ENCODE results near the gene ZNF81.

- TF ChIP-seq GABPB1 (CRISPR knock-in tag; IDR thresholded peaks at IDR 0.05) (no peak), IRF2 (CRISPR knock-in tag; IDR thresholded peaks at IDR 0.05) (no peak)
- TF ChIP-seq, protein P1, sequence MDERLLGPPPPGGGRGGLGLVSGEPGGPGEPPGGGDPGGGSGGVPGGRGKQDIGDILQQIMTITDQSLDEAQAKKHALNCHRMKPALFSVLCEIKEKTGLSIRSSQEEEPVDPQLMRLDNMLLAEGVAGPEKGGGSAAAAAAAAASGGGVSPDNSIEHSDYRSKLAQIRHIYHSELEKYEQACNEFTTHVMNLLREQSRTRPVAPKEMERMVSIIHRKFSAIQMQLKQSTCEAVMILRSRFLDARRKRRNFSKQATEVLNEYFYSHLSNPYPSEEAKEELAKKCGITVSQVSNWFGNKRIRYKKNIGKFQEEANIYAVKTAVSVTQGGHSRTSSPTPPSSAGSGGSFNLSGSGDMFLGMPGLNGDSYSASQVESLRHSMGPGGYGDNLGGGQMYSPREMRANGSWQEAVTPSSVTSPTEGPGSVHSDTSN (CRISPR knock-in tag; IDR thresholded peaks at IDR 0.05), result no peak
- TF ChIP-seq, protein P2, sequence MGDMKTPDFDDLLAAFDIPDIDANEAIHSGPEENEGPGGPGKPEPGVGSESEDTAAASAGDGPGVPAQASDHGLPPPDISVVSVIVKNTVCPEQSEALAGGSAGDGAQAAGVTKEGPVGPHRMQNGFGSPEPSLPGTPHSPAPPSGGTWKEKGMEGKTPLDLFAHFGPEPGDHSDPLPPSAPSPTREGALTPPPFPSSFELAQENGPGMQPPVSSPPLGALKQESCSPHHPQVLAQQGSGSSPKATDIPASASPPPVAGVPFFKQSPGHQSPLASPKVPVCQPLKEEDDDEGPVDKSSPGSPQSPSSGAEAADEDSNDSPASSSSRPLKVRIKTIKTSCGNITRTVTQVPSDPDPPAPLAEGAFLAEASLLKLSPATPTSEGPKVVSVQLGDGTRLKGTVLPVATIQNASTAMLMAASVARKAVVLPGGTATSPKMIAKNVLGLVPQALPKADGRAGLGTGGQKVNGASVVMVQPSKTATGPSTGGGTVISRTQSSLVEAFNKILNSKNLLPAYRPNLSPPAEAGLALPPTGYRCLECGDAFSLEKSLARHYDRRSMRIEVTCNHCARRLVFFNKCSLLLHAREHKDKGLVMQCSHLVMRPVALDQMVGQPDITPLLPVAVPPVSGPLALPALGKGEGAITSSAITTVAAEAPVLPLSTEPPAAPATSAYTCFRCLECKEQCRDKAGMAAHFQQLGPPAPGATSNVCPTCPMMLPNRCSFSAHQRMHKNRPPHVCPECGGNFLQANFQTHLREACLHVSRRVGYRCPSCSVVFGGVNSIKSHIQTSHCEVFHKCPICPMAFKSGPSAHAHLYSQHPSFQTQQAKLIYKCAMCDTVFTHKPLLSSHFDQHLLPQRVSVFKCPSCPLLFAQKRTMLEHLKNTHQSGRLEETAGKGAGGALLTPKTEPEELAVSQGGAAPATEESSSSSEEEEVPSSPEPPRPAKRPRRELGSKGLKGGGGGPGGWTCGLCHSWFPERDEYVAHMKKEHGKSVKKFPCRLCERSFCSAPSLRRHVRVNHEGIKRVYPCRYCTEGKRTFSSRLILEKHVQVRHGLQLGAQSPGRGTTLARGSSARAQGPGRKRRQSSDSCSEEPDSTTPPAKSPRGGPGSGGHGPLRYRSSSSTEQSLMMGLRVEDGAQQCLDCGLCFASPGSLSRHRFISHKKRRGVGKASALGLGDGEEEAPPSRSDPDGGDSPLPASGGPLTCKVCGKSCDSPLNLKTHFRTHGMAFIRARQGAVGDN (CRISPR knock-in tag; IDR thresholded peaks at IDR 0.05), result no peak
Measured at GRCh38 chrX:47854474-47854873, 17.8 kb downstream of the ZNF81 start.
